Measurements from ENCODE around the gene TMEM63A. TPM values are rescaled to one million over a fixed set of nuclear protein-coding genes. Genes with fewer than 3 reads are reported as not detected.

The TMEM63A gene
- polyA plus RNA-seq, 1 experiment = 17.1 TPM

- Histone ChIP-seq H3K4me3 (ENCODE audit: low read depth, low read length) (no peak overlapping the region), H3K9me3 (ENCODE audit: control insufficient read depth, insufficient read depth, low read length) (no peaks in the 10 kb centered on the region), H3K27me3 (ENCODE audit: control insufficient read depth, insufficient read depth, low read length) (no peaks in the 10 kb centered on the region), H3K27ac (ENCODE audit: low read depth, low read length) (no peak overlapping the region)
- TF ChIP-seq CTCF (IDR thresholded peaks at IDR 0.05; ENCODE audit: low read depth, low read length) = no peak
- ChIA-PET CTCF (no interaction called here), POLR2A (no interaction called here)
- DNase-seq (ENCODE audit: low read depth, low spot score) = no peak
Measured at GRCh38 chr1:225868631-225869330, 13.4 kb downstream of the TMEM63A start.

- CTCF ChIA-PET = interaction anchor here (0.6 kb wide), 1 partner anchor 121 kb away, joined by 3 read pairs; no protein-coding TSS in a partner anchor
Measured at GRCh38 chr1:225866981-225867380, 15.2 kb downstream of the TMEM63A start.

GRCh38 chr1:225866061-225866837 is 15.9 kb downstream of the TMEM63A start:
- peak; percentile 30 for DNase-seq (ENCODE audit: low read depth, low spot score)
- no peaks in the 10 kb centered on the region for H3K9me3 ChIP-seq (ENCODE audit: control insufficient read depth, insufficient read depth, low read length)
- no peak for TF ChIP-seq CTCF (IDR thresholded peaks at IDR 0.05; ENCODE audit: low read depth, low read length)
- peak overlapping the region; percentile 57 for H3K27ac ChIP-seq (ENCODE audit: low read depth, low read length)
- POLR2A ChIA-PET = interaction anchor here (1.3 kb wide), 1 partner anchor 16 kb away, joined by 5 read pairs; the partner anchor contains the start of gene TMEM63A
- H3K27me3 ChIP-seq (ENCODE audit: control insufficient read depth, insufficient read depth, low read length) = no peaks in the 10 kb centered on the region
- CTCF ChIA-PET = interaction anchor here (0.6 to 0.9 kb wide), 2 partner anchors 11 to 121 kb away, joined by 3 to 4 read pairs; no protein-coding TSS in a partner anchor
- H3K4me3 ChIP-seq (ENCODE audit: low read depth, low read length) = no peak overlapping the region

More at GRCh38 chr1:225866981-225867380, 15.2 kb downstream of the TMEM63A start:
- Histone ChIP-seq H3K4me3 (ENCODE audit: low read depth, low read length) (no peak overlapping the region), H3K9me3 (ENCODE audit: control insufficient read depth, insufficient read depth, low read length) (no peaks in the 10 kb centered on the region), H3K27ac (ENCODE audit: low read depth, low read length) (no peak overlapping the region), H3K27me3 (ENCODE audit: control insufficient read depth, insufficient read depth, low read length) (no peaks in the 10 kb centered on the region)
- POLR2A ChIA-PET = interaction anchor here (1.3 kb wide), 1 partner anchor 15 kb away, joined by 5 read pairs; the partner anchor contains the start of gene TMEM63A
- no peak for DNase-seq (ENCODE audit: low read depth, low spot score)
- no peak for TF ChIP-seq CTCF (IDR thresholded peaks at IDR 0.05; ENCODE audit: low read depth, low read length)

- TF ChIP-seq CTCF (IDR thresholded peaks at IDR 0.05; ENCODE audit: low read depth, low read length) = no peak
- ChIA-PET CTCF (interaction anchor here (1.0 kb wide), 1 partner anchor 391 kb away, joined by 4 read pairs; no protein-coding TSS in a partner anchor), POLR2A (no interaction called here)
- Histone ChIP-seq H3K9me3 (ENCODE audit: control insufficient read depth, insufficient read depth, low read length) (no peaks in the 10 kb centered on the region), H3K27ac (ENCODE audit: low read depth, low read length) (peak overlapping the region; percentile 31), H3K4me3 (ENCODE audit: low read depth, low read length) (no peak overlapping the region), H3K27me3 (ENCODE audit: control insufficient read depth, insufficient read depth, low read length) (no peaks in the 10 kb centered on the region)
- DNase-seq (ENCODE audit: low read depth, low spot score) = no peak
Measured at GRCh38 chr1:225865514-225865913, 16.7 kb downstream of the TMEM63A start.

- Histone ChIP-seq H3K27me3 (ENCODE audit: control insufficient read depth, insufficient read depth, low read length) (no peaks in the 10 kb centered on the region), H3K27ac (ENCODE audit: low read depth, low read length) (no peak overlapping the region), H3K4me3 (ENCODE audit: low read depth, low read length) (no peak overlapping the region), H3K9me3 (ENCODE audit: control insufficient read depth, insufficient read depth, low read length) (no peaks in the 10 kb centered on the region)
- ChIA-PET CTCF (no interaction called here), POLR2A (no interaction called here)
- no peak for DNase-seq (ENCODE audit: low read depth, low spot score)
- no peak for TF ChIP-seq CTCF (IDR thresholded peaks at IDR 0.05; ENCODE audit: low read depth, low read length)
Measured at GRCh38 chr1:225863167-225863566, 19.0 kb downstream of the TMEM63A start.

Measured in AG04450 (cell line).